ENCODE results near the gene SLC30A5. TPM values are rescaled to one million over a fixed set of nuclear protein-coding genes. Genes with fewer than 3 reads are reported as not detected.

The SLC30A5 gene
- total and polyA plus RNA-seq, 2 donors (not counting 1 experiment from before 2014, with no cell fraction given): 12.5 to 35.8 TPM

DNA sequence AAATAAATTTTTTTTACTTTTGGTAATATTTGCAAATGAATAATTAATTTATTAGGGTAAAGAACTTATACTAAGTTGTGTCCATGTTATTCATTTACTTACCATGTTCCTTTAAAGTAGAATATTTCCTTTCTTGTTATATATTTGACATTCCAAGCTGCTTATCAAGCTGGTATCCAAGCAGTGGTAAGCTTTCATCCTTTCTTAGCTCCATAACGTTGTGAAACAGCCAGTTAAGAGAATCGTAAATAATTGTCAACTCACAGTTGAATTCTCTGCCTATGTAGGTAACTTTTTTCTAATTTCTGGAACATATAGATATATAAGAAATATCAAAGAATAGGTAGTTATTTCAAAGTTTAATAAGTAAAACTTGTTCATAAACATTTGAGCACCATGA lies 36.4 kb downstream of the SLC30A5 start:
- Histone ChIP-seq H3K4me2 (replicated peaks; ENCODE audit: low read depth, low read length, poor library complexity, severe bottlenecking) (no peak overlapping the region), H3K36me3 (replicated peaks in 1 of 2; ENCODE audit: control extremely low read depth in 1 of 2, control insufficient read depth in 1 of 2, extremely low read depth in 1 of 2, insufficient read depth in 2 of 2, low read length in 1 of 2) (peaks cover 3 to 25% of the 10 kb centered on the region in 2 experiments), H3K9me3 (ENCODE audit: control extremely low read depth in 1 of 3, control insufficient read depth in 2 of 3, insufficient read depth in 1 of 3, low read length in 2 of 3) (no peaks in the 10 kb centered on the region), H3K27ac (ENCODE audit: low read length in 2 of 2) (no peak overlapping the region), H2AFZ (ENCODE audit: insufficient read depth, low read depth, low read length, poor library complexity, severe bottlenecking) (no peak overlapping the region), H3K4me3 (ENCODE audit: control extremely low read depth in 1 of 5, extremely low read depth in 1 of 5, insufficient read depth in 1 of 5, low read depth in 2 of 5, low read length in 4 of 5) (no peak overlapping the region), H3K79me2 (ENCODE audit: control insufficient read depth, insufficient read depth, low read length) (no peaks in the 10 kb centered on the region), H3K4me1 (ENCODE audit: control insufficient read depth in 2 of 2, insufficient read depth in 2 of 2, low read length in 2 of 2) (peaks cover 0 to 2% of the 10 kb centered on the region in 2 donors), H3K27me3 (replicated peaks in 1 of 4; ENCODE audit: control extremely low read depth in 1 of 4, control insufficient read depth in 3 of 4, insufficient read depth in 4 of 4, low read length in 3 of 4) (no peaks in the 10 kb centered on the region), H4K20me1 (ENCODE audit: control insufficient read depth, insufficient read depth, low read length, poor library complexity, severe bottlenecking) (no peaks in the 10 kb centered on the region), H3K9ac (ENCODE audit: low read length) (no peak overlapping the region)
- Mint-ChIP-seq H3K4me1 (peaks cover 14% of the 10 kb centered on the region), H3K9me3 (ENCODE audit: insufficient read depth) (no peaks in the 10 kb centered on the region), H3K4me3 (no peak overlapping the region), H3K27me3 (no peaks in the 10 kb centered on the region), H3K27ac (no peak overlapping the region)
- POLR2A ChIA-PET: no interaction called here
- ATAC-seq (ENCODE audit: low read depth) (no peak), DNase-seq (no peak)
- no CpG with 5 or more reads among the region's 2 CpGs for WGBS (ENCODE audit: insufficient coverage)
- TF ChIP-seq EZH2 (IDR thresholded peaks at IDR 0.05; ENCODE audit: borderline replicate concordance, insufficient read depth, low read depth, low read length, poor library complexity, severe bottlenecking) (no peak), CTCF (IDR thresholded peaks at IDR 0.05) (no peak)
- intact Hi-C loops (cut with micrococcal nuclease): no loop called here
- CTCF ChIA-PET: no interaction called here

DNA sequence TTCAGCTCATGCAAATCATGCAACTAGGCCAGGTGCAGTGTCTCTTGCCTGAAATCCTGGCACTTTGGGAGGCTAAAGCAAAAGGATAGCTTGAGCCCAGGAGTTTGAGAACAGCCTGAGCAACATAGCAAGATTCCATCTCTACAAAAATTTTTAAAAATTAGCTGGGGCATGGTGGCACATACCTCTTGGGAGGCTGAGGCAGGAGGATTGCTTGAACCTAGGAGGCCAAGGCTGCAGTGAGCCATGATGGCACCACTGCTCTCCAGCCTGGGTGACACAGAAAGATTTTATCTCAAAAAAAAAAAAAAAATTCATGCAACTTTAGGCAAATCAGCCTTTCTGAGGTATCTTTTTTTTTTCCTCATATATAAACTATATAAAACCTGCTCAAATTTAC lies 37.5 kb downstream of the SLC30A5 start:
- H3K9ac ChIP-seq (ENCODE audit: low read length): no peak overlapping the region
- no peak overlapping the region for H3K27ac Mint-ChIP-seq
- ChIA-PET CTCF (no interaction called here), POLR2A (no interaction called here)
- no peak overlapping the region for H3K4me3 Mint-ChIP-seq
- intact Hi-C loops (cut with micrococcal nuclease): no loop called here
- H2AFZ ChIP-seq (ENCODE audit: insufficient read depth, low read depth, low read length, poor library complexity, severe bottlenecking): no peak overlapping the region
- DNase-seq (no peak), ATAC-seq (ENCODE audit: low read depth) (no peak)
- H3K9me3 ChIP-seq (ENCODE audit: control extremely low read depth in 1 of 3, control insufficient read depth in 2 of 3, insufficient read depth in 1 of 3, low read length in 2 of 3): no peaks in the 10 kb centered on the region
- H4K20me1 ChIP-seq (ENCODE audit: control insufficient read depth, insufficient read depth, low read length, poor library complexity, severe bottlenecking): no peaks in the 10 kb centered on the region
- no peaks in the 10 kb centered on the region for H3K79me2 ChIP-seq (ENCODE audit: control insufficient read depth, insufficient read depth, low read length)
- peaks cover 5 to 11% of the 10 kb centered on the region in 2 donors for H3K4me1 ChIP-seq (ENCODE audit: control insufficient read depth in 2 of 2, insufficient read depth in 2 of 2, low read length in 2 of 2)
- TF ChIP-seq CTCF (IDR thresholded peaks at IDR 0.05) (no peak), EZH2 (IDR thresholded peaks at IDR 0.05; ENCODE audit: borderline replicate concordance, insufficient read depth, low read depth, low read length, poor library complexity, severe bottlenecking) (no peak)
- no peaks in the 10 kb centered on the region for H3K27me3 ChIP-seq (replicated peaks in 1 of 4; ENCODE audit: control extremely low read depth in 1 of 4, control insufficient read depth in 3 of 4, insufficient read depth in 4 of 4, low read length in 3 of 4)
- H3K27ac ChIP-seq (ENCODE audit: low read length in 2 of 2): no peak overlapping the region
- no peaks in the 10 kb centered on the region for H3K27me3 Mint-ChIP-seq
- H3K36me3 ChIP-seq (replicated peaks in 1 of 2; ENCODE audit: control extremely low read depth in 1 of 2, control insufficient read depth in 1 of 2, extremely low read depth in 1 of 2, insufficient read depth in 2 of 2, low read length in 1 of 2): peaks cover 3 to 19% of the 10 kb centered on the region in 2 experiments
- H3K4me3 ChIP-seq (ENCODE audit: control extremely low read depth in 1 of 5, extremely low read depth in 1 of 5, insufficient read depth in 1 of 5, low read depth in 2 of 5, low read length in 4 of 5): no peak overlapping the region
- no peaks in the 10 kb centered on the region for H3K9me3 Mint-ChIP-seq (ENCODE audit: insufficient read depth)
- H3K4me1 Mint-ChIP-seq: peaks cover 24% of the 10 kb centered on the region
- no peak overlapping the region for H3K4me2 ChIP-seq (replicated peaks; ENCODE audit: low read depth, low read length, poor library complexity, severe bottlenecking)
